Measurements from ENCODE around the gene IZUMO4. TPM values are rescaled to one million over a fixed set of nuclear protein-coding genes. Genes with fewer than 3 reads are reported as not detected.
"Not testable (repeated sequence)": the region's sequence is repeated elsewhere in the genome, so short reads cannot be mapped to it uniquely, and the experiment has no call there.

IZUMO4 gene
- total and polyA plus RNA-seq, 4 donors: 1.2 to 1.4 (median 1.2) TPM

DNA sequence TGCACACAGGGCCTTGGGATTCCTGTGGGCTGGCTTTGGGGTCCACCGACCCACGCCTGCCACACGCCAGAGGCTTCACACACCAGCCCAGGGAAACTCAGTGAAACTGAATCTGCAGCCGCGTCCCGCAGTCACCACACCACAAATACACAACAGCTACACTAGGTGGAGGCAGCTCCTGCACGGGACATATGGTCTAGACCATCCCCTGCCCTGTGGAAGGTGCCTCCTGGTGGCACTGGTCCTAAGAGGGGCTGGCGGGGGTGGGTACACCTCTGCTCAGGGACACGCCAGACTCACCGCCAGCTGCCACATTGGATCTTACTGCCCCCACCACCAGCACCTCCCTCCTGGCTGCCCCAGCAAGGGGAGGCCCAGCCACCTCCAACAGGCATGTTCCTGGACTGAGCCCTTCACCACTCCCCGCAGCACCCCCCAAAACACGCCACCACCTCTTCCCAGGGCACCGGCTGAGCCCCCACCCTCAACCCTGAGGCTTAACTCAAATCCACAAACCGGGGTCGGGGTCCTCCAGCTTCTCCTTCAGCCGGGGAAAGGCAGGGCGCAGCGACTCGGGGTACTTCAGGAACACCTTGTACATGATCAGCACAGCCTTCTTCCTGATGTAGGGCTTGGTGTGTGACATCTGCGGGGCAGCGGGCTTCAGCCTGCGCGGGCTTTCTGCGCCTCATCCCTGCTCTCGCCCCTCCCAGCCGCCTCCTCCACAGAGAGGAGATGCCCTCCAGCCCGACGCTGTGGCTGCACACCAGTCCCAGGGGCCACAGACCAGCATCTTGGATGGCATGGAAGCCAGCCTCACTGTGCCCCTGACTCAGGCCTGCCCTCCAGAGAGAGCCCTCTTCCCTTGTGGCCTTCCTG lies 33.4 kb downstream of the IZUMO4 start:
- DNase-seq (ENCODE audit: low spot score): no peak
- no peak overlapping the region for H3K9ac ChIP-seq (ENCODE audit: low read depth in 1 of 2, low read length in 2 of 2)
- no peak overlapping the region for H3K4me3 ChIP-seq (ENCODE audit: low read depth in 1 of 3, low read length in 3 of 3)
- H3K27ac ChIP-seq (ENCODE audit: low read depth in 1 of 2, low read length in 2 of 2): no peak overlapping the region
- H3K36me3 ChIP-seq (ENCODE audit: control insufficient read depth in 4 of 4, insufficient read depth in 3 of 4, low read depth in 1 of 4, low read length in 3 of 4): peaks cover 14 to 46% (median 25%) of the 10 kb centered on the region in 4 donors
- TF ChIP-seq, protein P1, sequence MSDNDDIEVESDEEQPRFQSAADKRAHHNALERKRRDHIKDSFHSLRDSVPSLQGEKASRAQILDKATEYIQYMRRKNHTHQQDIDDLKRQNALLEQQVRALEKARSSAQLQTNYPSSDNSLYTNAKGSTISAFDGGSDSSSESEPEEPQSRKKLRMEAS (IDR thresholded peaks at IDR 0.05): no peak
- TF ChIP-seq, protein P2, sequence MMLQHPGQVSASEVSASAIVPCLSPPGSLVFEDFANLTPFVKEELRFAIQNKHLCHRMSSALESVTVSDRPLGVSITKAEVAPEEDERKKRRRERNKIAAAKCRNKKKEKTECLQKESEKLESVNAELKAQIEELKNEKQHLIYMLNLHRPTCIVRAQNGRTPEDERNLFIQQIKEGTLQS (IDR thresholded peaks at IDR 0.05): no peak
- TF ChIP-seq RXRA (IDR thresholded peaks at IDR 0.05): no peak
- TF ChIP-seq JUND (IDR thresholded peaks at IDR 0.05): no peak
- 97% methylated on average over 28 of the region's 28 CpGs for WGBS
- H3K4me1 ChIP-seq (ENCODE audit: control insufficient read depth in 4 of 4, insufficient read depth in 4 of 4, low read length in 3 of 4): peaks cover 0 to 11% (median 8%) of the 10 kb centered on the region in 4 donors
- H3K27me3 ChIP-seq (ENCODE audit: control insufficient read depth in 4 of 4, insufficient read depth in 4 of 4, low read length in 3 of 4): no peaks in the 10 kb centered on the region
- no peaks in the 10 kb centered on the region for H3K9me3 ChIP-seq (ENCODE audit: control insufficient read depth in 4 of 4, low read length in 3 of 4)

DNA sequence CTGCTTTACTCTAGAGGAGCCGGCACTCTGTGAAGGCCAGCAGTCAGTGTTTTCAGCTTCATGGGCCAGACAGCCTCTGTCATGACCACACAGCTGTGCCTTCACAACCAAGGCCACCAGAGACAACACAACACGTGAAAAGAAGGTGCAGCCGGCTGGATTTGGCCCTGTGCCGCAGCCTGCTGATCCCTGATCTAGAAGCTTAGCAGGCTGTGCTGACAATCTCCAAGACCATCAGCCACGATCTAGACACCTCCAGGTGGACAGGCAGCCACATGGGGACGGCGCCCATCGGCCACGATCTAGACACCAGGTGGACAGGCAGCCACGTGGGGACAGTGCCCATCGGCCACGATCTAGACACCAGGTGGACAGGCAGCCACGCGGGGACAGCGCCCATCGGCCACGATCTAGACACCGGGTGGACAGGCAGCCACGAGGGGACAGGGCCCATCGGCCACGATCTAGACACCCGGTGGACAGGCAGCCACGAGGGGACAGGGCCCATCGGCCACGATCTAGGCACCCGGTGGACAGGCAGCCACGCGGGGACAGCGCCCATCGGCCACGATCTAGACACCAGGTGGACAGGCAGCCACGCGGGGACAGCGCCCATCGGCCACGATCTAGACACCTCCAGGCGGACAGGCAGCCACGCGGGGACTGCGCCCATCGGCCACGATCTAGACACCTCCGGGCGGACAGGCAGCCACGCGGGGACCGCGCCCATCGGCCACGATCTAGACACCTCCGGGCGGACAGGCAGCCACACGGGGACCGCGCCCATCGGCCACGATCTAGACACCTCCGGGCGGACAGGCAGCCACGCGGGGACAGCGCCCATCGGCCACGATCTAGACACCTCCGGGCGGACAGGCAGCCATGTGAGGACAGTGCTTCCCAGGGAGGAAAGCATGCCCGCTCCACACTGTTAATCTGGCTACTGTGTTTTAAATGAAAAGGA lies 34.6 kb downstream of the IZUMO4 start:
- Histone ChIP-seq H3K4me1 (ENCODE audit: control insufficient read depth in 4 of 4, insufficient read depth in 4 of 4, low read length in 3 of 4) (peaks cover 0 to 19% (median 12%) of the 10 kb centered on the region in 4 donors), H3K36me3 (ENCODE audit: control insufficient read depth in 4 of 4, insufficient read depth in 3 of 4, low read depth in 1 of 4, low read length in 3 of 4) (peaks cover 14 to 44% (median 25%) of the 10 kb centered on the region in 4 donors)
- not testable (repeated sequence) for H3K9me3 ChIP-seq (ENCODE audit: control insufficient read depth in 4 of 4, low read length in 3 of 4); H3K4me3 ChIP-seq (ENCODE audit: low read depth in 1 of 3, low read length in 3 of 3); H3K27ac ChIP-seq (ENCODE audit: low read depth in 1 of 2, low read length in 2 of 2); H3K27me3 ChIP-seq (ENCODE audit: control insufficient read depth in 4 of 4, insufficient read depth in 4 of 4, low read length in 3 of 4); H3K9ac ChIP-seq (ENCODE audit: low read depth in 1 of 2, low read length in 2 of 2); DNase-seq (ENCODE audit: low spot score)
- 93% methylated on average over 67 of the region's 67 CpGs for WGBS

DNA sequence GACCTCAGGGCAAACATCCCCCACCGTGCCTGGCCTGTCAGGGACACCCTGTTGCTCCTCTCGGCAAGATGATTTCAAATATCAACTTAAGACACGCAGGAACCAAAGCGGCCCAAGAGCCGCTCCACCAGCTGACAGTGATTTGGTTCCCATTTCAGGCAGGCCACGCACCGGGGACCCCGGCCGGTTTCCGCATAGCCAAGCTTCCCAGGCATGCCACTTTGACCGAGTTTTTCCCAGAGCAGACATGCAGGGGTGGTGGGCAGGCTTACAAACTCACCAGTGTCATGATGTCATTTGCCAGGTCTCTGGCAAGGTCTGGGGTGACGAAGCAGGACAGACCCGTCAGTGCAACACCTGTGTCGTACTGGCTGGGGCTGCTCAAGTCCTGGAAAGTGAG lies 35.5 kb downstream of the IZUMO4 start:
- H3K9ac ChIP-seq (ENCODE audit: low read depth in 1 of 2, low read length in 2 of 2): no peak overlapping the region
- DNase-seq (ENCODE audit: low spot score): no peak
- TF ChIP-seq RXRA (IDR thresholded peaks at IDR 0.05): no peak
- no peak for TF ChIP-seq FOXA1 (IDR thresholded peaks at IDR 0.05)
- TF ChIP-seq, protein P3, sequence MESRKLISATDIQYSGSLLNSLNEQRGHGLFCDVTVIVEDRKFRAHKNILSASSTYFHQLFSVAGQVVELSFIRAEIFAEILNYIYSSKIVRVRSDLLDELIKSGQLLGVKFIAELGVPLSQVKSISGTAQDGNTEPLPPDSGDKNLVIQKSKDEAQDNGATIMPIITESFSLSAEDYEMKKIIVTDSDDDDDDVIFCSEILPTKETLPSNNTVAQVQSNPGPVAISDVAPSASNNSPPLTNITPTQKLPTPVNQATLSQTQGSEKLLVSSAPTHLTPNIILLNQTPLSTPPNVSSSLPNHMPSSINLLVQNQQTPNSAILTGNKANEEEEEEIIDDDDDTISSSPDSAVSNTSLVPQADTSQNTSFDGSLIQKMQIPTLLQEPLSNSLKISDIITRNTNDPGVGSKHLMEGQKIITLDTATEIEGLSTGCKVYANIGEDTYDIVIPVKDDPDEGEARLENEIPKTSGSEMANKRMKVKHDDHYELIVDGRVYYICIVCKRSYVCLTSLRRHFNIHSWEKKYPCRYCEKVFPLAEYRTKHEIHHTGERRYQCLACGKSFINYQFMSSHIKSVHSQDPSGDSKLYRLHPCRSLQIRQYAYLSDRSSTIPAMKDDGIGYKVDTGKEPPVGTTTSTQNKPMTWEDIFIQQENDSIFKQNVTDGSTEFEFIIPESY (IDR thresholded peaks at IDR 0.05): no peak
- TF ChIP-seq NR2F2 (IDR thresholded peaks at IDR 0.05): no peak
- TF ChIP-seq SP1 (IDR thresholded peaks at IDR 0.05): no peak
- TF ChIP-seq EGR1 (IDR thresholded peaks at IDR 0.05; ENCODE audit: low read depth in 2 of 2): no peak
- TF ChIP-seq HNF4A (conservative IDR thresholded peaks at IDR 0.05): no peak
- TF ChIP-seq, protein P4, sequence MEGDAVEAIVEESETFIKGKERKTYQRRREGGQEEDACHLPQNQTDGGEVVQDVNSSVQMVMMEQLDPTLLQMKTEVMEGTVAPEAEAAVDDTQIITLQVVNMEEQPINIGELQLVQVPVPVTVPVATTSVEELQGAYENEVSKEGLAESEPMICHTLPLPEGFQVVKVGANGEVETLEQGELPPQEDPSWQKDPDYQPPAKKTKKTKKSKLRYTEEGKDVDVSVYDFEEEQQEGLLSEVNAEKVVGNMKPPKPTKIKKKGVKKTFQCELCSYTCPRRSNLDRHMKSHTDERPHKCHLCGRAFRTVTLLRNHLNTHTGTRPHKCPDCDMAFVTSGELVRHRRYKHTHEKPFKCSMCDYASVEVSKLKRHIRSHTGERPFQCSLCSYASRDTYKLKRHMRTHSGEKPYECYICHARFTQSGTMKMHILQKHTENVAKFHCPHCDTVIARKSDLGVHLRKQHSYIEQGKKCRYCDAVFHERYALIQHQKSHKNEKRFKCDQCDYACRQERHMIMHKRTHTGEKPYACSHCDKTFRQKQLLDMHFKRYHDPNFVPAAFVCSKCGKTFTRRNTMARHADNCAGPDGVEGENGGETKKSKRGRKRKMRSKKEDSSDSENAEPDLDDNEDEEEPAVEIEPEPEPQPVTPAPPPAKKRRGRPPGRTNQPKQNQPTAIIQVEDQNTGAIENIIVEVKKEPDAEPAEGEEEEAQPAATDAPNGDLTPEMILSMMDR (IDR thresholded peaks at IDR 0.05; ENCODE audit: low read depth, low read length, missing input control): no peak
- TF ChIP-seq, protein P1 (IDR thresholded peaks at IDR 0.05): no peak
- TF ChIP-seq, protein P2 (IDR thresholded peaks at IDR 0.05): no peak
- no peak for TF ChIP-seq YY1 (IDR thresholded peaks at IDR 0.05)
- TF ChIP-seq RAD21 (IDR thresholded peaks at IDR 0.05): no peak
- no peak for TF ChIP-seq FOXA2 (IDR thresholded peaks at IDR 0.05)
- no peak for TF ChIP-seq GABPA (IDR thresholded peaks at IDR 0.05 in 1 of 2, conservative IDR thresholded peaks at IDR 0.05 in 1 of 2)
- TF ChIP-seq JUND (IDR thresholded peaks at IDR 0.05): no peak

More for the DNA sequence above, 35.5 kb downstream of the IZUMO4 start:
- Histone ChIP-seq H3K36me3 (ENCODE audit: control insufficient read depth in 4 of 4, insufficient read depth in 3 of 4, low read depth in 1 of 4, low read length in 3 of 4) (peaks cover 18 to 45% (median 29%) of the 10 kb centered on the region in 4 donors), H3K27ac (ENCODE audit: low read depth in 1 of 2, low read length in 2 of 2) (no peak overlapping the region), H3K4me3 (ENCODE audit: low read depth in 1 of 3, low read length in 3 of 3) (no peak overlapping the region), H3K27me3 (ENCODE audit: control insufficient read depth in 4 of 4, insufficient read depth in 4 of 4, low read length in 3 of 4) (no peaks in the 10 kb centered on the region), H3K4me1 (ENCODE audit: control insufficient read depth in 4 of 4, insufficient read depth in 4 of 4, low read length in 3 of 4) (peaks cover 0 to 19% (median 12%) of the 10 kb centered on the region in 4 donors), H3K9me3 (ENCODE audit: control insufficient read depth in 4 of 4, low read length in 3 of 4) (no peaks in the 10 kb centered on the region)
- 96% methylated on average over 14 of the region's 14 CpGs for WGBS

All from liver (tissue), 9 donors.